DOHH2 (cell line): ENCODE data around the gene BTF3.
"Not testable (repeated sequence)": the region's sequence is repeated elsewhere in the genome, so short reads cannot be mapped to it uniquely, and the experiment has no call there.

Experiments used
- H3F3A ChIP-seq: fragments of 200-600 bp; sonication (generic), shearing (Covaris generic); 2 replicates; pipeline ENCODE4 v1.6.0; 2016; ENCODE audit warnings: antibody characterized with exemption, mild to moderate bottlenecking; ENCODE audit not compliant: control insufficient read depth, insufficient read depth
- H3K27ac ChIP-seq: fragments of 200-600 bp; sonication (generic); 2 replicates; pipeline ENCODE4 v1.5.1; 2014; ENCODE audit warnings: low read depth, mild to moderate bottlenecking, low read length, moderate library complexity
- H3K27me3 ChIP-seq: fragments of 200-600 bp; sonication (generic); 2 replicates; pipeline ENCODE4 v1.6.1; 2014; ENCODE audit warnings: mild to moderate bottlenecking, low read length, mixed read lengths; ENCODE audit not compliant: control insufficient read depth
- H3K36me3 ChIP-seq: fragments of 200-600 bp; sonication (generic); 2 replicates; pipeline ENCODE4 v1.6.1; 2014; ENCODE audit warnings: mild to moderate bottlenecking, low read length, moderate library complexity, mixed read lengths; ENCODE audit not compliant: control insufficient read depth
- H3K4me1 ChIP-seq: fragments of 200-600 bp; sonication (generic); 2 replicates; pipeline ENCODE4 v1.6.1; 2014; ENCODE audit warnings: mild to moderate bottlenecking, low read length, mixed read lengths; ENCODE audit not compliant: control insufficient read depth
- H3K4me2 ChIP-seq: fragments of 200-600 bp; sonication (generic); 2 replicates; pipeline ENCODE4 v1.6.0; 2014; ENCODE audit warnings: mild to moderate bottlenecking, low read length, moderate library complexity
- H3K4me3 ChIP-seq: fragments of 200-600 bp; sonication (generic); 2 replicates; pipeline ENCODE4 v1.5.1; 2014; ENCODE audit warnings: mild to moderate bottlenecking, low read length, mixed read lengths
- H3K79me2 ChIP-seq: fragments of 200-600 bp; sonication (generic); 2 replicates; pipeline ENCODE4 v1.6.1; 2014; ENCODE audit warnings: mild to moderate bottlenecking, low read length, mixed read lengths; ENCODE audit not compliant: control insufficient read depth
- H3K9me2 ChIP-seq: fragments of 200-600 bp; sonication (generic); replicated peaks from 2 replicates; pipeline ENCODE4 v1.6.1; 2014; ENCODE audit warnings: mild to moderate bottlenecking, low read length, mixed read lengths; ENCODE audit not compliant: control insufficient read depth
- H3K9me3 ChIP-seq: fragments of 200-600 bp; sonication (generic); 2 replicates; pipeline ENCODE4 v1.6.1; 2014; ENCODE audit warnings: antibody characterized with exemption, low read length, mixed read lengths; ENCODE audit not compliant: control insufficient read depth, insufficient read depth
- H4K20me1 ChIP-seq: fragments of 200-600 bp; sonication (generic); 2 replicates; pipeline ENCODE4 v1.6.0; 2014; ENCODE audit warnings: low read depth, mild to moderate bottlenecking, antibody characterized with exemption, low read length, moderate library complexity; ENCODE audit not compliant: control insufficient read depth, insufficient read depth
- EZH2phosphoT487 ChIP-seq: fragments of 200-600 bp; sonication (generic); IDR thresholded peaks from 2 replicates; pipeline ENCODE4 v1.6.1; 2017; ENCODE audit warnings: borderline replicate concordance, mild to moderate bottlenecking, antibody characterized with exemption, low read length, moderate library complexity, mixed read lengths
- TF ChIP-seq, protein P1 (sequence below): fragments of 200-600 bp; sonication (generic); IDR thresholded peaks from one replicate; pipeline ENCODE4 v1.5.1; 2014; ENCODE audit warnings: antibody characterized with exemption, mild to moderate bottlenecking, low read depth, low read length; ENCODE audit not compliant: poor library complexity, severe bottlenecking

Gene BTF3

DNA sequence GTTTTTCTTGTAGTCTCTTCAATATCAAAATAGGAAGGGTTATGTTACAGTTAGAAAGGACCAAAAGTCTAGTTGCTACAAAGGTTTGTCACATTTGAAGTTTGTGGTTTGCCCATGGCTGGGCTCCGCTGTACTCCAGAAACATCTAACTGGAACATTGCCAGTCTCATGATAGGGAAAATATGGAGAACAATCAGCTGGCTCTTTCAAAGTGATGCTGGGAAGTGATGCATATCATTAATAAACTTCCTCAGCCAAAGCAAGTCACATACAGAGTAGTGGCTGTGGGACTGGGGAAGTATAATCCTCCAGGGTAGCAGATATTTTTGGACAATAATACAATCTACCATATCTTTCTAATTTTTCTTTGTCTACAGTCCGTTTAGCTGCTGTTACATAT lies 8.8 kb downstream of the BTF3 start:
- Histone ChIP-seq H3K4me2 (no peak overlapping the region), H3F3A (peaks cover 48% of the 10 kb centered on the region), H3K27ac (no peak overlapping the region), H3K27me3 (no peaks in the 10 kb centered on the region), H3K9me2 (no peaks in the 10 kb centered on the region), H3K4me1 (0 out of 2 replicates have a peak, but pooled peaks cover 6% of the 10 kb centered on the region), H3K79me2 (peaks cover 13% of the 10 kb centered on the region), H4K20me1 (peaks cover 9% of the 10 kb centered on the region; the same call in 1 of the 2 replicates), H3K4me3 (no peak overlapping the region), H3K36me3 (peaks cover 55% of the 10 kb centered on the region), H3K9me3 (no peaks in the 10 kb centered on the region)
- TF ChIP-seq, protein P1, sequence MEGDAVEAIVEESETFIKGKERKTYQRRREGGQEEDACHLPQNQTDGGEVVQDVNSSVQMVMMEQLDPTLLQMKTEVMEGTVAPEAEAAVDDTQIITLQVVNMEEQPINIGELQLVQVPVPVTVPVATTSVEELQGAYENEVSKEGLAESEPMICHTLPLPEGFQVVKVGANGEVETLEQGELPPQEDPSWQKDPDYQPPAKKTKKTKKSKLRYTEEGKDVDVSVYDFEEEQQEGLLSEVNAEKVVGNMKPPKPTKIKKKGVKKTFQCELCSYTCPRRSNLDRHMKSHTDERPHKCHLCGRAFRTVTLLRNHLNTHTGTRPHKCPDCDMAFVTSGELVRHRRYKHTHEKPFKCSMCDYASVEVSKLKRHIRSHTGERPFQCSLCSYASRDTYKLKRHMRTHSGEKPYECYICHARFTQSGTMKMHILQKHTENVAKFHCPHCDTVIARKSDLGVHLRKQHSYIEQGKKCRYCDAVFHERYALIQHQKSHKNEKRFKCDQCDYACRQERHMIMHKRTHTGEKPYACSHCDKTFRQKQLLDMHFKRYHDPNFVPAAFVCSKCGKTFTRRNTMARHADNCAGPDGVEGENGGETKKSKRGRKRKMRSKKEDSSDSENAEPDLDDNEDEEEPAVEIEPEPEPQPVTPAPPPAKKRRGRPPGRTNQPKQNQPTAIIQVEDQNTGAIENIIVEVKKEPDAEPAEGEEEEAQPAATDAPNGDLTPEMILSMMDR = no peak
- TF ChIP-seq EZH2phosphoT487 = no peak

DNA sequence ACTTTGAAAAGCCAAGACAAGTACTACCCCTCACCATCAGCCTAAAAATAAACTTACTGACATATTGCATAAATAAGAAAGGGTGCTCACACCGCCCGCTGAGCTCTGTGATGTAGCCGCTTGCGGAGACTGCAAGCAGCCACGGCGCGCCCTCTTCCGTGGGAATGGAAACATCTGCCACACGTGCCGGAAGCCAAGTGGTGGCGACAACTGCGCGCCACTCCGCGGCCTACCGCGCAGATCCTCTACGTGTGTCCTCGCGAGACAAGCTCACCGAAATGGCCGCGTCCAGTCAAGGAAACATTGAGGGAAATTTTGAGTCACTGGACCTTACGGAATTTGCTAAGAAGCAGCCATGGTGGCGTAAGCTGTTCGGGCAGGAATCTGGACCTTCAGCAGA lies 10.3 kb downstream of the BTF3 start:
- H4K20me1 ChIP-seq, H3K9me2 ChIP-seq, H3K4me2 ChIP-seq, H3K4me3 ChIP-seq, H3K27ac ChIP-seq, H3K9me3 ChIP-seq, H3K27me3 ChIP-seq, H3K4me1 ChIP-seq, H3K79me2 ChIP-seq: not testable (repeated sequence)
- H3F3A ChIP-seq = peaks cover 42% of the 10 kb centered on the region
- peaks cover 40% of the 10 kb centered on the region for H3K36me3 ChIP-seq

DNA sequence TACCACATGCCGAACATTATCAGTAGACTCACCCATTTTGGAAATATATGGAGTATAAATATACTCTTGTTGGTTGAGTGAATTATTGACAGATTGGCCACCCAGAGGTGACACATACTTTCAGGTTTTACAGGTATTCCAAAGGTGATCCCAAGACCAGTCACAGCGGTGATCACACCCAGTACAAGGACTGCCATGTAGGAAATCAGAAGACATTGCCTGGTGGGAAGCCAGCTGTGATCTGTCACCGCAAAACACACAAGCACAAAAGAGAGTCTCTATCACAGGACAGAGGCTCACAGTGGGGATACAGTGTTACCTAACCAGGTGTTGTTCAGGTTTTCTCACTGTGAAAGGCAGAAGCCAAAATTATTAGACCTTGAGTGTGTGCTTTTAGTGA lies 15.8 kb downstream of the BTF3 start:
- Histone ChIP-seq H3K9me3 (no peaks in the 10 kb centered on the region), H3K4me1 (no peaks in the 10 kb centered on the region; the same call in 1 of the 2 replicates), H3F3A (no peaks in the 10 kb centered on the region), H4K20me1 (no peaks in the 10 kb centered on the region), H3K27ac (no peak overlapping the region), H3K4me2 (no peak overlapping the region), H3K79me2 (no peaks in the 10 kb centered on the region), H3K36me3 (no peaks in the 10 kb centered on the region), H3K9me2 (no peaks in the 10 kb centered on the region), H3K4me3 (no peak overlapping the region), H3K27me3 (no peaks in the 10 kb centered on the region)
- no peak for TF ChIP-seq EZH2phosphoT487
- TF ChIP-seq, protein P1 = no peak

DNA sequence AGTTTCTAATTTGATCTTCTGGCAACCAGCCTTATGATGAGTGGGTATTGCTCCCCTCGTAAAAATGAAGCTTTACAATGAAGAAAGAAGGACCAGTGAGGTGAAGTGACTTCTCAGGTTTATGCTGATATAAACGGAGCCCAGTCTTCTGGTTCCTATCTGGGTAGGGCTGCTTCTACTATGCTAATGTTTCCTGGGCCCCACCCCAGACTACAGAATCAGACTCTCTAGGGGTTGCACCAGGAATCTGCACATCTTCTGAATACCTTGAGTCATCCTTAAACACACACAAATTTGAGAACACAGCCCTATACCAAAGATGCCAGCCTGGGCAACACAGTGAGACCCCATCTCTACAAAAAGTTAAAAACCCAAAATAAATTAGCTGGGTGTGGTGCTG lies 16.2 kb downstream of the BTF3 start:
- Histone ChIP-seq H3K4me3 (no peak overlapping the region), H3K36me3 (no peaks in the 10 kb centered on the region), H3K79me2 (no peaks in the 10 kb centered on the region), H3K4me2 (no peak overlapping the region), H3K9me2 (no peaks in the 10 kb centered on the region), H3K4me1 (peaks cover 3% of the 10 kb centered on the region), H3F3A (no peaks in the 10 kb centered on the region), H3K9me3 (no peaks in the 10 kb centered on the region), H3K27ac (no peak overlapping the region), H4K20me1 (no peaks in the 10 kb centered on the region), H3K27me3 (no peaks in the 10 kb centered on the region)
- TF ChIP-seq, protein P1 = no peak
- TF ChIP-seq EZH2phosphoT487 = no peak
